Measurements from ENCODE around the gene MAPRE2.

DNA sequence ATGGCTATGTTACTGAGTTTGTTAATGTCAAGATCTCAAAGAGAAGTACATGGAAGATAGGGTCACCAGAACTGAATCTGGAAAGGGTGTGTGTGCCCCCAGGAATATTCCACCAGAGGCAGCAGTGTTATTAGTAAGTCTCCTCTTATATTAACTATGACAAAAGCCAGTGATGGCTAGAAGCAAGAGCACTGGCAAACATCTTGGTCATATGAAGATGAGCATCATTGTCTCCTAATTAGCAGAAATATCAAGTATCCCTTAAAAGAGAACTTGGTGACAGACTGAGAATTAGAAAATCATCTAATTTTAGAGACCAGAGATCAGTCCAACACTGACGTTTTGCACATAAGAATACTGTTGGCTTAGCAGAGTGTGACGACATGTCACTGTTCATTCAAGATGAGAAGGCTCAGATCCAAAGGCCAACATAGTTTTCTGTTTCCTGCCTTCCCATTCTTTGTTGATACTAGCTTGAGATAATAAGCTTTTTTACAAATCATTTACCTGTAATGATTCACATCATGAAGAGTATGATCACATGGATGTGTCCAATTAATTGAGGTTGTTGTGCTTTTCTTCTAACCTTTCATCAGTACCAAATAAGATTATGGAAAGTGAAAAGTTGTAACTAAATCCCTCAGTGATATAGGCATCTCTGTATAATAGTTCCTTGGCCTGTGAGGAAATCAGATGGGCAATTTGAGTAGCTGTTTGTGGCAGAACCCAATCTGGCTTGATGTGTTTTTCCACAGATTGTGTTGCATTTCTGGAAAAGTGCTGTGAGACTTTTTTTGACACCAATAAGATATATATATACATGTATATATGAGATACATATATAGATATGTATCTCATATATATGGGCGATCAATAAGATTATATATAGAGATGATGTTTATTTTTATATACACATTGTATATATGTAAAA lies 44.5 kb downstream of the MAPRE2 start:
- TF ChIP-seq, protein P1, sequence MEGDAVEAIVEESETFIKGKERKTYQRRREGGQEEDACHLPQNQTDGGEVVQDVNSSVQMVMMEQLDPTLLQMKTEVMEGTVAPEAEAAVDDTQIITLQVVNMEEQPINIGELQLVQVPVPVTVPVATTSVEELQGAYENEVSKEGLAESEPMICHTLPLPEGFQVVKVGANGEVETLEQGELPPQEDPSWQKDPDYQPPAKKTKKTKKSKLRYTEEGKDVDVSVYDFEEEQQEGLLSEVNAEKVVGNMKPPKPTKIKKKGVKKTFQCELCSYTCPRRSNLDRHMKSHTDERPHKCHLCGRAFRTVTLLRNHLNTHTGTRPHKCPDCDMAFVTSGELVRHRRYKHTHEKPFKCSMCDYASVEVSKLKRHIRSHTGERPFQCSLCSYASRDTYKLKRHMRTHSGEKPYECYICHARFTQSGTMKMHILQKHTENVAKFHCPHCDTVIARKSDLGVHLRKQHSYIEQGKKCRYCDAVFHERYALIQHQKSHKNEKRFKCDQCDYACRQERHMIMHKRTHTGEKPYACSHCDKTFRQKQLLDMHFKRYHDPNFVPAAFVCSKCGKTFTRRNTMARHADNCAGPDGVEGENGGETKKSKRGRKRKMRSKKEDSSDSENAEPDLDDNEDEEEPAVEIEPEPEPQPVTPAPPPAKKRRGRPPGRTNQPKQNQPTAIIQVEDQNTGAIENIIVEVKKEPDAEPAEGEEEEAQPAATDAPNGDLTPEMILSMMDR (conservative IDR thresholded peaks at IDR 0.05), result no peak
- TF ChIP-seq EZH2 (IDR thresholded peaks at IDR 0.05; ENCODE audit: low read depth), result no peak

Data from PC-9 (cell line).